ENCODE data around the gene SLC5A7. TPM values are rescaled to one million over a fixed set of nuclear protein-coding genes. Genes with fewer than 3 reads are reported as not detected.

Gene SLC5A7
- total RNA-seq: under 1 TPM in 1 of 2 donors, not detected in 1; 0.19 TPM
- not detected for polyA plus RNA-seq
- long read RNA-seq, donor 1: 0 reads
- long read RNA-seq, donor 2: 0 reads

- Histone ChIP-seq H3K27ac (ENCODE audit: low read depth in 1 of 2, low read length in 2 of 2) (no peak within 1 kb of the TSS), H3K4me3 (ENCODE audit: low read length in 2 of 2) (no peak within 1 kb of the TSS), H3K27me3 (ENCODE audit: control insufficient read depth in 1 of 2, insufficient read depth in 2 of 2, low read length in 1 of 2) (peaks cover 0 to 3% of the 10 kb centered on the region in 2 donors), H3K4me1 (ENCODE audit: control insufficient read depth in 1 of 2, insufficient read depth in 2 of 2, low read length in 2 of 2) (no peaks in the 10 kb centered on the region), H3K9me3 (ENCODE audit: control insufficient read depth, low read length) (peaks cover 4% of the 10 kb centered on the region), H3K36me3 (ENCODE audit: control insufficient read depth in 1 of 2, insufficient read depth in 2 of 2, low read length in 1 of 2) (peaks cover 0 to 1% of the 10 kb centered on the region in 2 donors)
- intact Hi-C loops (cut with DNase I): no loop called here
- ATAC-seq (ENCODE audit: low FRiP score) (peak; percentile 24), DNase-seq (peak in 1 of 2 donors; percentile 64)
- 6 to 7% methylated on average over 74 to 75 of the region's 75 CpGs for WGBS, 2 donors
Measured at GRCh38 chr2:107986278-107987217, at the start of gene SLC5A7. Gene SLC5A7 (plus strand): TSS chr2:107986524. CDS start chr2:107988156, 1,632 bp downstream.

DNA sequence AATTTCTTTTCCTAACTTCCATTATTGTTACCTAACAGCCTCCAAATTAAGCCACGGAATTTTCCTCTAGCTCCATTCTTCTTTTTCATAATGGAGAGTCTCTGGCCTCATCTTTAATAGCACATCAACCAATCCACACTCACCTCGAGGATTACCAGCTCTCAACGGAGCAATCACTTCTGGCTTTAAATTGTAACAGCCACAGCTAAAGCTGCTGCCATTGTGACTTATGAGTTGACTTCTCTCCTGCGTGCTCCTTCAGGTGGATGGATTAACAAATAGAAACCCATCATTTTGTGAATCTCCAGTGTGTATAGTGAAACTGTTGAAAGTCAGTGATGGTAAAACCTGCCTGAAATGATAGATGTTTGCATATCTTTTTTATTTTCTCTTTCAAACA is 24.9 kb upstream of the SLC5A7 start:
- Histone ChIP-seq H3K36me3 (ENCODE audit: control insufficient read depth in 1 of 2, insufficient read depth in 2 of 2, low read length in 1 of 2) (no peaks in the 10 kb centered on the region), H3K4me1 (ENCODE audit: control insufficient read depth in 1 of 2, insufficient read depth in 2 of 2, low read length in 2 of 2) (no peaks in the 10 kb centered on the region), H3K9me3 (ENCODE audit: control insufficient read depth, low read length) (no peaks in the 10 kb centered on the region), H3K27ac (ENCODE audit: low read depth in 1 of 2, low read length in 2 of 2) (no peak overlapping the region), H3K27me3 (ENCODE audit: control insufficient read depth in 1 of 2, insufficient read depth in 2 of 2, low read length in 1 of 2) (no peaks in the 10 kb centered on the region), H3K4me3 (ENCODE audit: low read length in 2 of 2) (no peak overlapping the region)
- WGBS, 2 donors: 69 to 70% methylated on average over 4 of the region's 4 CpGs
- intact Hi-C loops (cut with DNase I): no loop called here
- DNase-seq (no peak), ATAC-seq (ENCODE audit: low FRiP score) (no peak)

DNA sequence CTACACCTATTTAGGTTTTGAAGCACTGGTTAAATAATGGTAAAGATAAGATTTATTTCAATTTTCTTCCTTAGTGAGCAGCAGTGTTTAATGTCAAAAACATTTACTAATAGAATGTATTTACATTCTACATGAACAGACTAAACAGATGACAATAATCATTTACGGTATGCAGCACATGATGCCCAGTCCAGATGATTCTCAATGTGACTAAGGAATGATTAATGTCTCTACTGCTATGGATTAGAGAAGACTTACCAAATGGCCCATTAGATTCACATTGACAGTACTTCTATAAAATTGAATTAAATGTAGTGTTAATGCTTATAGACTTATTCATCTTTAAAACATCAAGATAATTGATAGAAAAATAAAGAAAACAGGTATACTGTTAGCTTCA is 22.1 kb upstream of the SLC5A7 start:
- Histone ChIP-seq H3K4me1 (ENCODE audit: control insufficient read depth in 1 of 2, insufficient read depth in 2 of 2, low read length in 2 of 2) (no peaks in the 10 kb centered on the region), H3K9me3 (ENCODE audit: control insufficient read depth, low read length) (no peaks in the 10 kb centered on the region), H3K27me3 (ENCODE audit: control insufficient read depth in 1 of 2, insufficient read depth in 2 of 2, low read length in 1 of 2) (no peaks in the 10 kb centered on the region), H3K36me3 (ENCODE audit: control insufficient read depth in 1 of 2, insufficient read depth in 2 of 2, low read length in 1 of 2) (no peaks in the 10 kb centered on the region), H3K27ac (ENCODE audit: low read depth in 1 of 2, low read length in 2 of 2) (no peak overlapping the region), H3K4me3 (ENCODE audit: low read length in 2 of 2) (no peak overlapping the region)
- ATAC-seq (ENCODE audit: low FRiP score): no peak
- no peak for DNase-seq
- intact Hi-C loops (cut with DNase I): no loop called here
- WGBS, 2 donors: 86 to 93% methylated on average over 1 of the region's 1 CpG

DNA sequence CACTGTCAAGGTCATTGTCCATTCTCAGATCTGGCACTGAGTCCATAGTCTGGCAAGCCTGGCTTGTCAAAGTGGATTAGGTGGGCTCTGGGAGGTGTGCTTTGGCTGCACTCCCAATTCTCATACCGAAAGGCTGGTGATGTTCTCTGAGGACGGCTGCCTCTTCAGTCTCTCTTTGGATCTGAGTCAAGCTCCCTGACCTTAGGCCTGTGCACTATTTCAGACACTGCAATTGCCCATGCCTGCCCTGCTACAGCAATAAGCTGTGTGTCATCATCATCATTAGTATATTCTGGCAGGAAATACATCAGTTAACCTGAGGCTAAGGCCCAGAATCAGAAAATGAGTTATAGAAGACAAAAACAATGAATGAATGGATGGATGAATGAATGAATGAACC is 1.6 kb upstream of the SLC5A7 start:
- no peaks in the 10 kb centered on the region for H3K4me1 ChIP-seq (ENCODE audit: control insufficient read depth in 1 of 2, insufficient read depth in 2 of 2, low read length in 2 of 2)
- H3K27ac ChIP-seq (ENCODE audit: low read depth in 1 of 2, low read length in 2 of 2): no peak overlapping the region
- 85 to 94% methylated on average over 2 of the region's 2 CpGs for WGBS, 2 donors
- no peak for DNase-seq
- H3K36me3 ChIP-seq (ENCODE audit: control insufficient read depth in 1 of 2, insufficient read depth in 2 of 2, low read length in 1 of 2): peaks cover 0 to 1% of the 10 kb centered on the region in 2 donors
- H3K27me3 ChIP-seq (ENCODE audit: control insufficient read depth in 1 of 2, insufficient read depth in 2 of 2, low read length in 1 of 2): peaks cover 0 to 3% of the 10 kb centered on the region in 2 donors
- ATAC-seq (ENCODE audit: low FRiP score): no peak
- peaks cover 4% of the 10 kb centered on the region for H3K9me3 ChIP-seq (ENCODE audit: control insufficient read depth, low read length)
- intact Hi-C loops (cut with DNase I): no loop called here
- H3K4me3 ChIP-seq (ENCODE audit: low read length in 2 of 2): no peak overlapping the region

DNA sequence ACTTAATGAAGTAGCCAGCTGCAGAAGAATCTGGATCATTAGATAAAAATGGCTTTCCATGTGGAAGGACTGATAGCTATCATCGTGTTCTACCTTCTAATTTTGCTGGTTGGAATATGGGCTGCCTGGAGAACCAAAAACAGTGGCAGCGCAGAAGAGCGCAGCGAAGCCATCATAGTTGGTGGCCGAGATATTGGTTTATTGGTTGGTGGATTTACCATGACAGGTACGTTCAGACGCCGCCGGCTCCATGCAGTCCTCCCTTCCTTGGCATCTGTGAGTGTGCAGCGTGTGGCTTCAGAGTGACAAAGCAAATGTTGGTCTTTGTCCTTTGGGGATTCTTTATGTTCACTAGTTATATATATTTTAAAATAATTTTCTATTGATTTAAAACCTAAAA is 1.8 kb downstream of the SLC5A7 start:
- peaks cover 0 to 1% of the 10 kb centered on the region in 2 donors for H3K36me3 ChIP-seq (ENCODE audit: control insufficient read depth in 1 of 2, insufficient read depth in 2 of 2, low read length in 1 of 2)
- peaks cover 0 to 3% of the 10 kb centered on the region in 2 donors for H3K27me3 ChIP-seq (ENCODE audit: control insufficient read depth in 1 of 2, insufficient read depth in 2 of 2, low read length in 1 of 2)
- no peaks in the 10 kb centered on the region for H3K4me1 ChIP-seq (ENCODE audit: control insufficient read depth in 1 of 2, insufficient read depth in 2 of 2, low read length in 2 of 2)
- ATAC-seq (ENCODE audit: low FRiP score): no peak
- intact Hi-C loops (cut with DNase I): no loop called here
- H3K9me3 ChIP-seq (ENCODE audit: control insufficient read depth, low read length): peaks cover 4% of the 10 kb centered on the region
- no peak overlapping the region for H3K27ac ChIP-seq (ENCODE audit: low read depth in 1 of 2, low read length in 2 of 2)
- H3K4me3 ChIP-seq (ENCODE audit: low read length in 2 of 2): no peak overlapping the region
- no peak for DNase-seq
- WGBS, 2 donors: 91 to 93% methylated on average over 10 of the region's 10 CpGs

DNA sequence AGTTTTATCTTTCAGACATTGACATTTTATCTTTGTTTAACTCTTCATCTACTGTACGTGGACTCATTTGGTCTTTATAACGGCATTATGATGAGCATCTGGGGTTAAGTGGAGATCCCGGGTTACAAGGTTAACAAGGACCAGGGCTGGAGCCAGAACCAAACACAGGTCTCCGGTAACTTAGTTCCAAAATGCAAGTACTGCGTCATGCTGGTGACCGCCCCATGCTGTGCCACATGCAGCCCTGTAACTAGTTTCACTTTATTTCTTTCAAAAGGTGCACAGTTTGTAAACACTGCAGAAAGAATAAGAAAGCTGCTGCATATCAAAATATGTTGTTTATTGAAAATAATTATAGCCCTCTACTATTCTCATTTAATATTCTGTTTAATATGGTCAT is 3.1 kb downstream of the SLC5A7 start:
- Histone ChIP-seq H3K4me3 (ENCODE audit: low read length in 2 of 2) (no peak overlapping the region), H3K27me3 (ENCODE audit: control insufficient read depth in 1 of 2, insufficient read depth in 2 of 2, low read length in 1 of 2) (peaks cover 0 to 3% of the 10 kb centered on the region in 2 donors), H3K9me3 (ENCODE audit: control insufficient read depth, low read length) (peaks cover 4% of the 10 kb centered on the region), H3K4me1 (ENCODE audit: control insufficient read depth in 1 of 2, insufficient read depth in 2 of 2, low read length in 2 of 2) (no peaks in the 10 kb centered on the region), H3K27ac (ENCODE audit: low read depth in 1 of 2, low read length in 2 of 2) (no peak overlapping the region), H3K36me3 (ENCODE audit: control insufficient read depth in 1 of 2, insufficient read depth in 2 of 2, low read length in 1 of 2) (peaks cover 0 to 1% of the 10 kb centered on the region in 2 donors)
- ATAC-seq (ENCODE audit: low FRiP score) (no peak), DNase-seq (no peak)
- intact Hi-C loops (cut with DNase I): no loop called here
- 85 to 86% methylated on average over 6 of the region's 6 CpGs for WGBS, 2 donors

GRCh38 chr2:107990718-107991117 is 4.4 kb downstream of the SLC5A7 start:
- no peaks in the 10 kb centered on the region for H3K4me1 ChIP-seq (ENCODE audit: control insufficient read depth in 1 of 2, insufficient read depth in 2 of 2, low read length in 2 of 2)
- no peak for ATAC-seq (ENCODE audit: low FRiP score)
- no peaks in the 10 kb centered on the region for H3K36me3 ChIP-seq (ENCODE audit: control insufficient read depth in 1 of 2, insufficient read depth in 2 of 2, low read length in 1 of 2)
- no peak for DNase-seq
- no peak overlapping the region for H3K27ac ChIP-seq (ENCODE audit: low read depth in 1 of 2, low read length in 2 of 2)
- intact Hi-C loops (cut with DNase I): no loop called here
- peaks cover 0 to 2% of the 10 kb centered on the region in 2 donors for H3K27me3 ChIP-seq (ENCODE audit: control insufficient read depth in 1 of 2, insufficient read depth in 2 of 2, low read length in 1 of 2)
- peaks cover under 1% of the 10 kb centered on the region for H3K9me3 ChIP-seq (ENCODE audit: control insufficient read depth, low read length)
- no peak overlapping the region for H3K4me3 ChIP-seq (ENCODE audit: low read length in 2 of 2)

DNA sequence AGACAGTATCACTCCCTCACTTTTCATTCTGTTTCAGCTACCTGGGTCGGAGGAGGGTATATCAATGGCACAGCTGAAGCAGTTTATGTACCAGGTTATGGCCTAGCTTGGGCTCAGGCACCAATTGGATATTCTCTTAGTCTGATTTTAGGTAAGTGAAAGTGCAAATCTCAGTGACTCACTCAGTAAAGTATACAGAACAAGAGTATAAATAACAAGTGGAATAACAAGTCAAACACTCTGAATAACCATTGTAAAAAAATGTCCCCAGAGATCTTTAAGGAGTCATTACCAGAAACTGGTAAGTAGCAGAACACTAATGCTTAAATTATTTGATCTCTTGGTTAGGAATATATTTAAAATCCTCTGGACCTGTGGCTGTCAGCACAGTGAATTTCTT is 5.7 kb downstream of the SLC5A7 start:
- intact Hi-C loops (cut with DNase I): no loop called here
- H3K36me3 ChIP-seq (ENCODE audit: control insufficient read depth in 1 of 2, insufficient read depth in 2 of 2, low read length in 1 of 2): no peaks in the 10 kb centered on the region
- H3K27ac ChIP-seq (ENCODE audit: low read depth in 1 of 2, low read length in 2 of 2): no peak overlapping the region
- ATAC-seq (ENCODE audit: low FRiP score) (peak; percentile 15), DNase-seq (no peak)
- H3K9me3 ChIP-seq (ENCODE audit: control insufficient read depth, low read length): no peaks in the 10 kb centered on the region
- WGBS, 2 donors: 90 to 91% methylated on average over 1 of the region's 1 CpG
- H3K4me3 ChIP-seq (ENCODE audit: low read length in 2 of 2): no peak overlapping the region
- H3K27me3 ChIP-seq (ENCODE audit: control insufficient read depth in 1 of 2, insufficient read depth in 2 of 2, low read length in 1 of 2): no peaks in the 10 kb centered on the region
- H3K4me1 ChIP-seq (ENCODE audit: control insufficient read depth in 1 of 2, insufficient read depth in 2 of 2, low read length in 2 of 2): no peaks in the 10 kb centered on the region

DNA sequence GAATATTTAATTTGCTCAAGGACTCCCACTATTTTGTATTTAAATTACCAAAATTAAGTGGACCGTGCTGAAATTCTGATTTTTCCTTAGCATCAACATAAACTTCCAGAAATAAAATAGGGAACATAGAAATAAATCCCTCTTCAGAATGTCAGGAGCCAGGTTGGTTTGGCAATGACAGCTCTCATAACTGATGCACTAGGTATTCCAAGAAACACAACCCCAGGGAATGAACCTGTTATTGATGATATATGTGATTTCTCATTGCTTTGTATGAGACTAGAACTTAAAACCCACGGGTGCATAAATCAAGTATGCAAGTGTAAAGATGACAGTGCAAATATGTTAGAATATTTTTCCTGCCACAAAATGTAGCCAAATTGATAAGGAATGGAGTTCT is 12.8 kb downstream of the SLC5A7 start:
- no peak overlapping the region for H3K27ac ChIP-seq (ENCODE audit: low read depth in 1 of 2, low read length in 2 of 2)
- WGBS, 2 donors: 27 to 45% methylated on average over 2 of the region's 2 CpGs
- no peaks in the 10 kb centered on the region for H3K4me1 ChIP-seq (ENCODE audit: control insufficient read depth in 1 of 2, insufficient read depth in 2 of 2, low read length in 2 of 2)
- H3K9me3 ChIP-seq (ENCODE audit: control insufficient read depth, low read length): no peaks in the 10 kb centered on the region
- intact Hi-C loops (cut with DNase I): no loop called here
- no peak for ATAC-seq (ENCODE audit: low FRiP score)
- DNase-seq: no peak
- no peak overlapping the region for H3K4me3 ChIP-seq (ENCODE audit: low read length in 2 of 2)
- H3K36me3 ChIP-seq (ENCODE audit: control insufficient read depth in 1 of 2, insufficient read depth in 2 of 2, low read length in 1 of 2): no peaks in the 10 kb centered on the region
- no peaks in the 10 kb centered on the region for H3K27me3 ChIP-seq (ENCODE audit: control insufficient read depth in 1 of 2, insufficient read depth in 2 of 2, low read length in 1 of 2)

All from aorta (tissue), 5 donors.